Muscle of leg (tissue), 9 donors: ENCODE data around the gene HPSE2. TPM values are rescaled to one million over a fixed set of nuclear protein-coding genes. Genes with fewer than 3 reads are reported as not detected.

ENCODE experiments used
- polyA plus RNA-seq, 8 donors: library from polyadenylated mRNA; unstranded; fragments of 120-200 nt; gene quantifications; one replicate each; pipeline versions ENCODE4 v1.2.1 to v1.2.3, GENCODE V29; 2013; ENCODE audit warnings: inconsistent platforms in 1 of 8, low replicate concordance in 1 of 8; ENCODE audit not compliant: insufficient read length in 8 of 8, insufficient read depth in 1 of 8
- total RNA-seq: library from RNA; stranded (reverse); fragments of 120-200 nt; gene quantifications from one replicate; pipeline ENCODE4 v1.2.4, GENCODE V29; 2013

HPSE2 gene
- total and polyA plus RNA-seq, 9 donors, result 0.04 to 0.57 (median 0.13) TPM; not detected in 2

Other genes starting within 250 kb of the HPSE2 start
- 0.04 TPM for gene CNNM1, start 93.5 kb upstream of the HPSE2 start, total RNA-seq
- under 1 TPM in 5 of 8 donors, not detected in 3; 0.03 to 0.09 (median 0.06) TPM for gene CNNM1, start 93.5 kb upstream of the HPSE2 start, polyA plus RNA-seq
- gene GOT1, start 194.8 kb upstream of the HPSE2 start, total RNA-seq, result 26.7 TPM
- 10 to 100 TPM; 34.9 to 48.3 (median 43.2) TPM for gene GOT1, start 194.8 kb upstream of the HPSE2 start, polyA plus RNA-seq